Activated naive CD4-positive, alpha-beta T cell treated with anti-CD3 and anti-CD28 coated beads, Interleukin-2, amount 50 U/mL, for 72 hours (primary cell): ENCODE data around the gene CD248. TPM values are rescaled to one million over a fixed set of nuclear protein-coding genes. Genes with fewer than 3 reads are reported as not detected.
"Not testable (repeated sequence)": the region's sequence is repeated elsewhere in the genome, so short reads cannot be mapped to it uniquely, and the experiment has no call there.

Source experiments
- ATAC-seq, 2 donors: fragments of 150-1000 bp; cut with Tn5 transposase; 2 replicates each; pipeline ENCODE4 v1.10.0; 2021; ENCODE audit warnings: mild to moderate bottlenecking in 2 of 2, moderate library complexity in 2 of 2
- DNase-seq, 2 donors: peaks; one replicate each; pipeline ENCODE4 v3.0.0; 2021 to 2022; ENCODE audit warnings: low spot score in 2 of 2
- H3K27ac Mint-ChIP-seq, 2 donors: one replicate each; pipeline ENCODE4 v1.8.0; 2022; ENCODE audit warnings: mild to moderate bottlenecking in 2 of 2, mixed read lengths in 2 of 2
- H3K36me3 Mint-ChIP-seq, 2 donors: one replicate each; pipeline ENCODE4 v1.8.0; 2022; ENCODE audit warnings: mixed read lengths in 2 of 2
- H3K9me3 Mint-ChIP-seq, 2 donors: one replicate each; pipeline ENCODE4 v1.8.0; 2022; ENCODE audit warnings: mixed read lengths in 2 of 2
- total RNA-seq, 2 donors: library from RNA; stranded (reverse); gene quantifications; one replicate each; pipeline ENCODE4 v1.2.3, GENCODE V29; 2022

The CD248 gene
- total RNA-seq, 2 donors from 2014 or later, result 0.31 to 0.36 TPM

- H3K9me3 Mint-ChIP-seq, H3K27ac Mint-ChIP-seq, DNase-seq, ATAC-seq, H3K36me3 Mint-ChIP-seq: not testable (repeated sequence)
Observed at GRCh38 chr11:66310803-66311440, 5.9 kb downstream of the CD248 start.

- H3K27ac Mint-ChIP-seq, result no peak overlapping the region
- no peaks in the 10 kb centered on the region for H3K36me3 Mint-ChIP-seq
- no peak for DNase-seq
- no peak for ATAC-seq
- H3K9me3 Mint-ChIP-seq, result no peaks in the 10 kb centered on the region
Observed at GRCh38 chr11:66310324-66310723, 6.5 kb downstream of the CD248 start.

- ATAC-seq (no peak), DNase-seq (no peak)
- no peaks in the 10 kb centered on the region for H3K36me3 Mint-ChIP-seq
- no peaks in the 10 kb centered on the region for H3K9me3 Mint-ChIP-seq
- no peak overlapping the region for H3K27ac Mint-ChIP-seq
Observed at GRCh38 chr11:66309475-66309874, 7.4 kb downstream of the CD248 start.

- DNase-seq (no peak), ATAC-seq (no peak)
- H3K27ac Mint-ChIP-seq, result no peak overlapping the region
- no peaks in the 10 kb centered on the region for H3K9me3 Mint-ChIP-seq
- no peaks in the 10 kb centered on the region for H3K36me3 Mint-ChIP-seq
Observed at GRCh38 chr11:66302656-66303055, 14.2 kb downstream of the CD248 start.

GRCh38 chr11:66299186-66299585 lies 17.7 kb downstream of the CD248 start:
- Mint-ChIP-seq H3K36me3 (no peaks in the 10 kb centered on the region), H3K9me3 (no peaks in the 10 kb centered on the region), H3K27ac (no peak overlapping the region)
- DNase-seq (no peak), ATAC-seq (no peak)

GRCh38 chr11:66297610-66298009 lies 19.2 kb downstream of the CD248 start:
- ATAC-seq (no peak), DNase-seq (no peak)
- Mint-ChIP-seq H3K36me3 (no peaks in the 10 kb centered on the region), H3K9me3 (no peaks in the 10 kb centered on the region), H3K27ac (no peak overlapping the region)

- ATAC-seq, result no peak
- Mint-ChIP-seq H3K9me3 (no peaks in the 10 kb centered on the region), H3K27ac (no peak overlapping the region), H3K36me3 (no peaks in the 10 kb centered on the region)
- no peak for DNase-seq
Observed at GRCh38 chr11:66294626-66295620, 21.9 kb downstream of the CD248 start.

- H3K36me3 Mint-ChIP-seq, result no peaks in the 10 kb centered on the region
- H3K27ac Mint-ChIP-seq, result no peak overlapping the region
- ATAC-seq (no peak), DNase-seq (peak in 1 of 2 donors; percentile 55)
- H3K9me3 Mint-ChIP-seq, result no peaks in the 10 kb centered on the region
Observed at GRCh38 chr11:66293777-66294625, 22.8 kb downstream of the CD248 start.

- no peaks in the 10 kb centered on the region for H3K36me3 Mint-ChIP-seq
- H3K9me3 Mint-ChIP-seq, result no peaks in the 10 kb centered on the region
- no peak overlapping the region for H3K27ac Mint-ChIP-seq
- DNase-seq (no peak), ATAC-seq (no peak)
Observed at GRCh38 chr11:66293352-66293751, 23.5 kb downstream of the CD248 start.

- no peaks in the 10 kb centered on the region for H3K9me3 Mint-ChIP-seq
- H3K36me3 Mint-ChIP-seq, result no peaks in the 10 kb centered on the region
- ATAC-seq, result no peak
- H3K27ac Mint-ChIP-seq, result no peak overlapping the region
- DNase-seq, result peak in 1 of 2 donors; percentile 55
Observed at GRCh38 chr11:66292543-66293332, 24.1 kb downstream of the CD248 start.

GRCh38 chr11:66291706-66292542 lies 24.9 kb downstream of the CD248 start, which contains the start of gene TMEM151A:
Gene TMEM151A (plus strand): TSS chr11:66291894. CDS start chr11:66292014, 120 bp downstream.
- ATAC-seq (no peak), DNase-seq (peak in 1 of 2 donors; percentile 57)
- Mint-ChIP-seq H3K27ac (no peak within 1 kb of the TSS), H3K36me3 (no peaks in the 10 kb centered on the region), H3K9me3 (no peaks in the 10 kb centered on the region)

GRCh38 chr11:66291303-66291705 lies 25.5 kb downstream of the CD248 start:
- H3K27ac Mint-ChIP-seq, result no peak overlapping the region
- DNase-seq, result no peak
- no peak for ATAC-seq
- H3K36me3 Mint-ChIP-seq, result no peaks in the 10 kb centered on the region
- no peaks in the 10 kb centered on the region for H3K9me3 Mint-ChIP-seq

- ATAC-seq (no peak), DNase-seq (no peak)
- H3K9me3 Mint-ChIP-seq, result no peaks in the 10 kb centered on the region
- H3K36me3 Mint-ChIP-seq, result no peaks in the 10 kb centered on the region
- peak overlapping the region in 1 of 2 donors; percentile 89 for H3K27ac Mint-ChIP-seq
Observed at GRCh38 chr11:66290330-66290621, 26.6 kb downstream of the CD248 start.

- no peaks in the 10 kb centered on the region for H3K9me3 Mint-ChIP-seq
- peak; percentile 66 to 79 for ATAC-seq
- H3K36me3 Mint-ChIP-seq, result no peaks in the 10 kb centered on the region
- peak in 1 of 2 donors; percentile 81 for DNase-seq
- peak overlapping the region; percentile 75 to 89 for H3K27ac Mint-ChIP-seq
Observed at GRCh38 chr11:66289548-66290329, 27.1 kb downstream of the CD248 start.
